Mesenteric fat pad (tissue), 1 donor: ENCODE data around the gene ZFP91. TPM values are rescaled to one million over a fixed set of nuclear protein-coding genes. Genes with fewer than 3 reads are reported as not detected.
"Not testable (repeated sequence)": the region's sequence is repeated elsewhere in the genome, so short reads cannot be mapped to it uniquely, and the experiment has no call there.

ENCODE experiments used
- DNase-seq: peaks from one replicate; pipeline ENCODE4 v3.0.0-alpha.2; 2020; ENCODE audit warnings: low spot score
- long read RNA-seq: library from polyadenylated mRNA; unstranded; transcript quantifications from one replicate; pipeline ENCODE4 v2.0.0, GENCODE V29; 2020
- total RNA-seq: library from RNA; stranded (reverse); fragmentation: NEBNext Ultra II Directional; extraction: Animal tissue kit (Norgen Biotek cat#: 25700); gene quantifications from one replicate; pipeline ENCODE4 v1.2.1, GENCODE V29; 2021
- donor health status: DM: yes; HTN: yes; CAD: no.

Gene ZFP91
- total RNA-seq, result 58.7 TPM
- long read RNA-seq, full-length matches to known transcripts, result 1 of 6 reads
- long read RNA-seq, partial matches to known transcripts, result 4 of 6 reads
- long read RNA-seq, other reads (novel, unspliced or antisense), result 1 of 6 reads

- peak; percentile 98 for DNase-seq
These were observed at the start of gene ZFP91 for GRCh38 chr11:58578635-58579191. TSS of gene ZFP91 (plus strand) at chr11:58579063. CDS start at chr11:58579282, 219 bp downstream.

DNA sequence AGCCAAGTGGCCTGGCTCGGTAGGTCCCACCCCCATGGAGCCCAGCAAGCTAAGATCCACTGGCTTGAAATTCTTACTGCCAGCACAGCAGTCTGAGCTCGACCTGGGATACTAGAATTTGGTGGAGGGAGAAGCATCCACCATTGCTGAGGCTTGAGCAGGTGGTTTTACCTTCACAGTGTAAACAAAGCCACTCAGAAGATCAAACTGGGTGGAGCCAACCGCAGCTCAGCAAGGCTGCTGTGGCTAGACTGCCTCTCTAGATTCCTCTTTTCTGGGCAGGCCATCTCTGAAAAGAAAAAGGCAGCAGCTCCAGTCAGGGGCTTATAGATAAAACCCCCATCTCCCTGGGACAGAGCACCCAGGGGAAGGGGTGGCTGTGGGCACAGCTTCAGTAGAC, 48.6 kb upstream of the ZFP91 start:
- no peak for DNase-seq

- no peak for DNase-seq
These were observed 47.0 kb upstream of the ZFP91 start for GRCh38 chr11:58531865-58532341.

DNA sequence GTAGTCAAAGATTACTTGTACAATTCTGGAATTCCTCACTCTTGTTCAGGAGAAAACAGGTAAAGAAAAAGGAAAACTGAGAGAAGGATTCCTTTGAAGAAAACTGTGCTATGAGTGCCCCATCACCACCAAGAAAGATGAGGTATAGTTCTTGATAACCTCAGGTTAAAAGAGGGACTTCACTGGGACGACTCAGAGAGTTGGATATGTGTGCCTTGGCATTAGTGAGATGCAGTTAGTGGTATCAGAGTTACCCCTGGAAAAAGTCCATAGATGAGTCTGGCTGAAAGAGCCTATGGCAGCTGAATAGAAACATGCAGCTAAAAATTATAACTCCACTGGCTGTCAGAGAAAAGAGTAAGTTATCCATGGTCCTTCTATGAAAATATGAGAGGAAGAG, 32.0 kb upstream of the ZFP91 start:
- DNase-seq, result no peak

- no peak for DNase-seq
These were observed 29.2 kb upstream of the ZFP91 start for GRCh38 chr11:58549644-58550043.

DNA sequence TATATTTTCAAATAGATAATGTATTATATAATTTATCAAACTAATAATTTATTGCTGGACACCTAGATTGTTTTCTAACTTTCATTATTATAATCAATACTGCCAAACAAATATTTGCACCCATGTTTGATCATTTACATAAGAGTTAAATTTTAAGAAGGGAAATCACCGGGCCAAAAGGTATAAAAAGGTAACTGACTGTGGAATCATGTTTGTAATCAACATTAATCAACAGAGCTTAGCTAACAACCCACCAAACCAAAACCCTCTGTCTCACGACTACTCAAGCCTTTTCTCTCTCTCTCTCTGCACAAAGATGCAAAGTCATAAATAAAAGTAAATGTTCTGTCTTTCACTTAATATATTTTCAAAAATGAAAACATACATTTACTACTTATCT, 18.0 kb upstream of the ZFP91 start:
- no peak for DNase-seq

DNA sequence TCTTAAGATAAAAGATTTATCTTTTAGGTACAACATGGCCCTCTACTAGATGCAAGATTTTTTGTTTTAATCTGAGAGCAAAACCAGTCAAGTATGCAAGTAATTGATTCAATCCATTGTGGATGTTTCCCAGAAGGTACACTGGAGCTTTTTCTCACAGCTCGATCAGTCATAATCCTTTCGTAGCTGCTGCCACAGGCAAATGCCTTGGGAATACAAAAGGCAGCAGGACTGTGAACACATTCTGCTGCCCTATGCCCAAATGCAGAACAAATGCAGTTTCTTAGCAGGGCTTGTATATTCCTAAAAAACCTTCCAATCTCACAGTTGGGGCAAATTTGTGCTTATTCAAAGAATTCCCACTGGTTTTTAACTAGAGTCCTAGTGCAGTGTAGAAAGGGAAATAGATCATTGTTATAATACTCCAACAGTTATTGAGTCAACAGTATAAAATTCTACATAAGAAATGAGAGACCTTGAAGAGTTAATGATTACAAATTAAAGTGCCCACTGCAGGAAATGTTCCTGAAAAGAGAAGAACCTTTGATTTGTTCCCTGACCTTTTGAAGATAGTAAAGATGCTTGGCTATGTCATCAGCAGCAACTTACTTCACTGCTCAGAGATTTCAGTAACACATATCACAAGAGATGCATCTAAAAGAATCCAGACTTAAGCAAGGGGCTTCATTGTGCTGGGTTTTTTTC, 17.3 kb upstream of the ZFP91 start:
- no peak for DNase-seq

GRCh38 chr11:58562375-58562800, 16.5 kb upstream of the ZFP91 start:
- DNase-seq, result no peak

- DNase-seq, result no peak
These were observed 14.6 kb upstream of the ZFP91 start for GRCh38 chr11:58564231-58564630.

GRCh38 chr11:58567889-58568512, 10.9 kb upstream of the ZFP91 start:
- DNase-seq, result no peak

- DNase-seq, result not testable (repeated sequence)
These were observed 6.0 kb upstream of the ZFP91 start for GRCh38 chr11:58572906-58573305.

DNA sequence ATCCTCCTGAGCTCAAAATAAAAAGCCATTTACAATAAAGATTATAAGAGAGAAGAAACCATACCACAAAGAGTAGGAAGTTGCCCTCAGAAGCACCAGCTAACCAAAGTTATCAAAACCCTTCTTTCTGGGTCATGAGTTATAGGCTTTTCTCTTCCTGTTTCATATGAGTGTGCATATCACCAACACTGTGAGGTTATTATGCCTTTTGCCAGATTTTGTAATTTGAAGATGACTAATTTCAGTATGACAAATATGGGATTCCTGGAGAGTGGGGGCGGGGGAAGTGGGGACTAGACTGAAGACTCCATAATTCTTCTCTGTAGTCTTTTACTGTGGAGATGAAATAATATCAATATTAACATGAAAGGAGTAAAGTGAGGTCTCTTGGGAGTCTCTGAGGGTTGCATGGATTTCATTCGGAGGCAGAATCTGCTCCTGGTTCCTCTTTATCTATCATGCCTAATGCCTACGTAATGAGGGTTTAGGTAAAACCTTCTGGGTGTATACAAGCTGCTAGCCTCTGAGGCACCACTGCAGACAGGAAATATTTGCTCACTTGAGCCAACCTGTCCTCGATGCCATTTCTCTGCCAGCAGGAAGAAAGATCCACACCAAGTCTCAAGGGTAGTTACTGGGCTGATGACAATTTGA, 5.3 kb upstream of the ZFP91 start:
- no peak for DNase-seq

DNA sequence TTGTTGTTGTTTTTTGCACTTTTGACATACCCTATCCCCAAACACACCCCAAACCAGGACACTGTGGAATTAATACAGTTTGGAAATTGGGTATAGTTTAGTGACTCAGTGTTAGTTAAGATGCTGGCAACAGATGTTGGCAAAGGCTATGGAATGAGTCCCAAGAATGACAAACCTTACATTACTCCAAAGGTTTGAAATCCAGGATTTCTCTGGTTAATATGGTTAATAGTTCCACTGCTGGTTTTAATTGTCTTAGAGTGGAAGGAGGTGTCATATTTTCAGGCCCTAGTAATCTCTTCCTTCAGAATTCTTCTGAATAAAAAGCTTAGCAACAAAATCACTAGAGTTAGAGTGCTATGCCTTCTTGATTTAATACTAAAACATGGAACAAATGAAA, 4.0 kb upstream of the ZFP91 start:
- no peak for DNase-seq

DNA sequence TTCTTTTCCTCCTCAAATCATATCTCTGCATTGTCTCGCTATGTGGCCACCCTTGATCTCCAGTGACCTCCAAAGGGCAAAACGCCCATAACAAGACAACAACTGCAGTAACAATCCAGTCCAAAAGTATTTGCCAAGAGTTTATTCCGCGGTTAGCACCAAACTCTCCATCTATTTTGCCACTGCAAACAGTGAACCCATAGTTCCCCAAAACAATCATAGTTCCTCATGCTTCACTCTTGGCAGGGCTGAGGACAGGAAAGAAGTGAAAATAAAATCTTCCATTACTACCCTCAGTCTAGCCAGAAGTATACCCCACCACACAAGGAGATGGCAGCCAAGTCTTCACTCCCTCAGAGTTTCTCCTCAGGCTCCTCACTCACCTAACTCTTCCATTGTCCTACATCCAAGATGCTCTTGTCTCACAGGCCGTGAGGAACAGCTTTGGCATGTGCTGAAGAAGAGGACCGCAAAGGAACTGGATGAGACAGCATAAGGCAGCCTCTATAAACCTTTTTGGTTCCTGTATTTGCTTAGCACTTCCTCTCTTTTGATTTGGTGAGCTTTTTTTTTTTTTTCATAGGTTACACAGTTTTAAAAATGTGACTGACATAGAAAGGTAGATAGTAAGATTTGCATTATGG, 3.4 kb upstream of the ZFP91 start, which contains the start of gene LPXN:
LPXN (minus strand) TSS at position 480 of the 644 bp plus-strand sequence; CDS start at position 396, 84 bp downstream.
- no peak for DNase-seq

- DNase-seq, result no peak
These were observed 1.9 kb upstream of the ZFP91 start for GRCh38 chr11:58576887-58577471.

DNA sequence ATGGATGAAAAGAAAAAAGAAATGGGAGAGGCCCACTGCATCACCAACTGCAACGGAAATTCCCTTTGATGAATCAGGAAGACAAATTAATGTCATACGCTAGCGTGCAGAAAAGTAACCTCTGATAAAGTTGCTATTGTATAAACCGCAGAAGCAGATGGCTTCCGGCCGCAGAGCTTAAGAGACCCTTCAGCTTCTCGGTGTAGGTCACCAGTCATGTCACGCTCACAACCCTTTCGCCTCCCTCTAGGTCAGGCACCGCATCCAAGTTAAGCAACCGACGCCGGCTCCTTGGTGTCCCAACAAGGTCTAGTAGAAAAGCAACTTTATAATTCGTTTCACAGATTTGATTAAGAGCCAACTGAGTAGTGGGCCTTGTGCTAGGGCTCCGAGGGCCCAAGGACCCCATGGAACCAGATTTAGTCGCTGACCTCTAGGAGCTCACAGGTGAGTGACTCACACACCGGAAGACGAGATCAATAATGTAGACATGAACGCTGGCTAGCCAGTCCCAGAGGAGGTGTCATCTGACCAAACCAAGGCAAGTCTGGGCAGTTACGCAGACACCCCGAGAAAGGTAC, 1.2 kb upstream of the ZFP91 start:
- DNase-seq, result no peak

GRCh38 chr11:58578136-58578634, 678 bp upstream of the ZFP91 start:
- peak; percentile 96 for DNase-seq

DNA sequence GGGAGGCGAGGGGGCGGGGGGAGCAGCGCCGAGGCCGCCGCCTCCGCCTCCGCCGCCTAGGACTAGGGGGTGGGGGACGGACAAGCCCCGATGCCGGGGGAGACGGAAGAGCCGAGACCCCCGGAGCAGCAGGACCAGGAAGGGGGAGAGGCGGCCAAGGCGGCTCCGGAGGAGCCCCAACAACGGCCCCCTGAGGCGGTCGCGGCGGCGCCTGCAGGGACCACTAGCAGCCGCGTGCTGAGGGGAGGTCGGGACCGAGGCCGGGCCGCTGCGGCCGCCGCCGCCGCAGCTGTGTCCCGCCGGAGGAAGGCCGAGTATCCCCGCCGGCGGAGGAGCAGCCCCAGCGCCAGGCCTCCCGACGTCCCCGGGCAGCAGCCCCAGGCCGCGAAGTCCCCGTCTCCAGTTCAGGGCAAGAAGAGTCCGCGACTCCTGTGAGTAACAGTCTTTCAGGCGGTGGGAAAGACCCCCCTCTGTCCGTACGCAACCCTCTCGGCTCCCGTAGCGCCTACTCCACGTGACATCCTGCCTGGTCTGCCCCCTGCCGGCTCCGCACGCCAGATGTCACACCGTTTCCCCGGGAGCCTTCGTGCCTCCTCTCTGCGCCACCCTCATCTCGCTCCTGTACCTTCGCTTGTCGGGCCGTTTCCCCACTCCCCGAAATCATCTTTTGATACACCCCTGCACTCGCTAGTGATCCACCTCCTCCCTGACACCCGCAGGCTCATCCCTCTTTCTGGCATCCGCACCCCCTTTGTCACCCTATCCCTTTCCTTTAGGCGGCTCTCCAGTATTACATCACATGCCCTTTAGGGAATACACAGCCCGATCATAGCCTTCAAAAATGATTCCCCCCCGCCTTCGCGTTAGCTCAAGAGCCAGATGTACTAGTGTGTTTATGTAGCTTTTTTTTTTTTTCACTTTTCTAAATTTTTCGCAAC, 598 bp downstream of the ZFP91 start:
- DNase-seq, result peak; percentile 96

DNA sequence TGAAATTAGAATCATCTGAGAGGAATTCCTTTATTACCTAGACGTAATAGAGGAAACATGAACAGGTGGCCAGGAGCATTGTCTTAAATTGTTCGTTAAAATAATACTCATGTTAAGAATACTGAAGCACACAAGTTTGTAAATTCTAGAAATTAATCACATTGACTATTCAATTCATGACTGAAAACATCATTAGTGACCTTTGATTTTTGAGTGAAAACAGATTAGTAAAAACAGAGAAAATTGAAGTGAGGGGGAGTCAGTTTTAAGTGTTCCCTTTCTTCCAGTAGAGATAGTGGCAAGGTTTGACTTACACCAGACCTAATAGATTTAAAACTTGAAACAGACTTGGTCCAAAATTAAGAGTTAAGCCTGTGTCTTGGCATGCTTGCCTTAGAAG, 1.4 kb downstream of the ZFP91 start:
- DNase-seq, result no peak
